Glutamatergic neuron (in vitro differentiated cells): ENCODE results near the gene EVI5. TPM values are rescaled to one million over a fixed set of nuclear protein-coding genes. Genes with fewer than 3 reads are reported as not detected.
"Not testable (repeated sequence)": the region's sequence is repeated elsewhere in the genome, so short reads cannot be mapped to it uniquely, and the experiment has no call there.

Experiments used
- DNase-seq: peaks from one replicate; pipeline ENCODE4 v3.0.0; 2022
- H3K27ac Mint-ChIP-seq: one replicate; pipeline ENCODE4 v1.8.0; 2020; ENCODE audit warnings: mild to moderate bottlenecking, mixed read lengths, inconsistent platforms; ENCODE audit not compliant: unreplicated experiment
- H3K27me3 Mint-ChIP-seq: one replicate; pipeline ENCODE4 v1.8.0; 2020; ENCODE audit warnings: mild to moderate bottlenecking, moderate library complexity, mixed read lengths, inconsistent platforms; ENCODE audit not compliant: unreplicated experiment
- H3K36me3 Mint-ChIP-seq: one replicate; pipeline ENCODE4 v1.8.0; 2020; ENCODE audit warnings: mild to moderate bottlenecking, mixed read lengths, inconsistent platforms; ENCODE audit not compliant: unreplicated experiment
- H3K4me1 Mint-ChIP-seq: one replicate; pipeline ENCODE4 v1.8.0; 2020; ENCODE audit warnings: mild to moderate bottlenecking, low read depth, mixed read lengths, inconsistent platforms; ENCODE audit not compliant: unreplicated experiment
- H3K4me3 Mint-ChIP-seq: one replicate; pipeline ENCODE4 v1.8.0; 2020; ENCODE audit warnings: mild to moderate bottlenecking, mixed read lengths, inconsistent platforms; ENCODE audit not compliant: unreplicated experiment
- H3K9me3 Mint-ChIP-seq: one replicate; pipeline ENCODE4 v1.8.0; 2020; ENCODE audit warnings: mild to moderate bottlenecking, moderate library complexity, mixed read lengths, inconsistent platforms; ENCODE audit not compliant: unreplicated experiment
- total RNA-seq: library from RNA; stranded (reverse); fragmentation: NEBNext Ultra II Directional; extraction: Animal tissue kit (Norgen Biotek cat#: 25700); gene quantifications from one replicate; pipeline ENCODE4 v1.2.1, GENCODE V29; 2021; ENCODE audit not compliant: unreplicated experiment
- TF ChIP-seq, protein P1 (sequence below): fragments of 200-600 bp; sonication (generic); IDR thresholded peaks from one replicate; pipeline ENCODE4 v1.5.0; 2021; ENCODE audit not compliant: partially characterized antibody, unreplicated experiment

EVI5 gene
- total RNA-seq, 1 donor from 2014 or later, result 19.5 TPM

DNA sequence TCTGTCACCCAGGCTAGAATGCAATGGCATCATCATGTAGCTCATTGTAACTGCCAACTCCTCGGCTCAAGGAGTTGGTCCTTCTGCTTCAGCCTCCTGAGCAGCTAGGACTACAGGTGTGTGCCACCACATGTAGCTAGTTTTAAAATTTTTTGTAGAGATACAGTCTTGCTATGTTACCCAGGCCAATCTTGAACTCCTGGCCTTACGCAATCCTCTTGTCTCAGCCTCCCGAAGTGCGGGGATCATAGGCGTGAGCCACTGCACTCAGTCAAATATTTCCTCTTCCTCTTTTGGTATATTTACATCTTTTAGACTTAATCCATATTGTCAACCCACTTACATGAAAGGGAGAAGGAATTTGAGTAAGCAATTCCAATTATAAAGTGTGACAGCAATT lies 121.1 kb downstream of the EVI5 start:
- no peak for DNase-seq
- Mint-ChIP-seq H3K36me3 (no peaks in the 10 kb centered on the region), H3K9me3 (no peaks in the 10 kb centered on the region), H3K4me1 (no peaks in the 10 kb centered on the region), H3K4me3 (no peak overlapping the region), H3K27ac (no peak overlapping the region), H3K27me3 (no peaks in the 10 kb centered on the region)
- TF ChIP-seq, protein P1, sequence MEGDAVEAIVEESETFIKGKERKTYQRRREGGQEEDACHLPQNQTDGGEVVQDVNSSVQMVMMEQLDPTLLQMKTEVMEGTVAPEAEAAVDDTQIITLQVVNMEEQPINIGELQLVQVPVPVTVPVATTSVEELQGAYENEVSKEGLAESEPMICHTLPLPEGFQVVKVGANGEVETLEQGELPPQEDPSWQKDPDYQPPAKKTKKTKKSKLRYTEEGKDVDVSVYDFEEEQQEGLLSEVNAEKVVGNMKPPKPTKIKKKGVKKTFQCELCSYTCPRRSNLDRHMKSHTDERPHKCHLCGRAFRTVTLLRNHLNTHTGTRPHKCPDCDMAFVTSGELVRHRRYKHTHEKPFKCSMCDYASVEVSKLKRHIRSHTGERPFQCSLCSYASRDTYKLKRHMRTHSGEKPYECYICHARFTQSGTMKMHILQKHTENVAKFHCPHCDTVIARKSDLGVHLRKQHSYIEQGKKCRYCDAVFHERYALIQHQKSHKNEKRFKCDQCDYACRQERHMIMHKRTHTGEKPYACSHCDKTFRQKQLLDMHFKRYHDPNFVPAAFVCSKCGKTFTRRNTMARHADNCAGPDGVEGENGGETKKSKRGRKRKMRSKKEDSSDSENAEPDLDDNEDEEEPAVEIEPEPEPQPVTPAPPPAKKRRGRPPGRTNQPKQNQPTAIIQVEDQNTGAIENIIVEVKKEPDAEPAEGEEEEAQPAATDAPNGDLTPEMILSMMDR, result no peak

DNA sequence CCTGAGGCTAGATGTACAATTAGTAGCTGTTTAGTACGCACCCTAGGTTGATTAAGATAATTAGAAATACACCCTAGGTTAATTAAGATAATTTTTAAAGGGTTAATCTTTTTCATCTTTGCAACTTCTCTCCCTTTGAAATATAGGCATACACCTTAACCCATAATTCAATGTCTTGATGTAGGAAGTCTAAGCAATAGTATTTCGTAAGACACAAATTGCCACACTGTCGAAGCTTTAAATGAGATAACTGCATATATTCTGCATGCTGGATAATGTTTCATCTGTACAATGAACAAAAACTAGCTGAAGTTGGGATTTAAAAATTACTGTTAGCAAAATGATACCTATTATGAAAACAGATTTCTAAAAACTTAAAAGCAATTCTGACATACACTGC lies 122.9 kb downstream of the EVI5 start:
- Mint-ChIP-seq H3K27ac (no peak overlapping the region), H3K4me1 (no peaks in the 10 kb centered on the region), H3K27me3 (no peaks in the 10 kb centered on the region), H3K4me3 (no peak overlapping the region), H3K36me3 (peaks cover 4% of the 10 kb centered on the region), H3K9me3 (no peaks in the 10 kb centered on the region)
- DNase-seq, result no peak
- TF ChIP-seq, protein P1, result no peak

DNA sequence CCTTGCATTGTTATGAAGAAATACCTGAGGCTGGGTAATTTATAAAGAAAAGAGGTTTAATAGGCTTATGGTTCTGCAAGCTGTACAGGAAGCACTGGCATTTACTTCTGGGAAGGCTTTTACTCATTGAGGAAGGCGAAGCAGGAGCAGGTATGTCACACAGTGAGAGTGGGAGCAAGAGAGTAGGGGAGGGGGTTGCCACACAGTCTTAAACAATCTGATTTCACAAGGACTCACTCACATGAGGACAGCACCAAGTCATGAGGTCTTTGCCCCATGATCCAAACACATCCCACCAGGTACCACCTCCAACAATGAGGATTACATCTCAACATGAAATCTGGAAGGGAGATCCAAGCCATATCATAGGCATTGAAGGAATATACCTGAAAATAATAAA lies 127.2 kb downstream of the EVI5 start:
- Mint-ChIP-seq H3K4me1 (no peaks in the 10 kb centered on the region), H3K27me3 (no peaks in the 10 kb centered on the region), H3K9me3 (peaks cover 9% of the 10 kb centered on the region), H3K36me3 (peaks cover 32% of the 10 kb centered on the region), H3K27ac (no peak overlapping the region), H3K4me3 (no peak overlapping the region)
- no peak for DNase-seq
- TF ChIP-seq, protein P1, result no peak

DNA sequence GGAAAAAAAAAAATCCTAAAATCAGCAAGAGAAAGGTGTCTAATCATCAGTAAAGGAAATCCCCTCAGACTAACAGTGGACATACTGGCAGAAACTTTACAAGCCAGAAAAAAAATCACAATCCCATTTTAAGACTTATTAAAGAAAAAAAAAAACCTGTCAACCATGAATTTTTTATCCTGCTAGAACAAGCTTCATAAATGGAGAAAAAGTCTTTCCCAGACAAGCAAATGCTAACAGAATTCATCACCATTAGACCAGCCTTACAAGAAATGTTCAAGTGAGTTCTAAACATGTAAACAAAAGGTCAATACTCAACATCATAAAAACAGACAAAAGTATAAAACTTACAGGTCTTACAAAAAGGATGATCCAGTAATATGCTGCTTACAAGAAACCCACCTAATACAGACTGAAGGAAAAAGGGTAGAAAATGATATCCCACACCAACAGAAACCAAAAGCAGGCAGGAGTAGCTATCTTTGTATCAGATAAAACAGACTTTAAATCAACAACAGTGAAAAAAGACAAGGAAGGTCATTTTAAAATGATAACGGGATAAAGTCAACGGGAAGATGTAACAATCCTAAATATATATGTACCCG lies 129.6 kb downstream of the EVI5 start:
- Mint-ChIP-seq H3K4me1 (no peaks in the 10 kb centered on the region), H3K4me3 (no peak overlapping the region), H3K27ac (no peak overlapping the region), H3K9me3 (peaks cover 10% of the 10 kb centered on the region), H3K36me3 (peaks cover 38% of the 10 kb centered on the region), H3K27me3 (no peaks in the 10 kb centered on the region)
- DNase-seq, result no peak
- TF ChIP-seq, protein P1, result no peak

DNA sequence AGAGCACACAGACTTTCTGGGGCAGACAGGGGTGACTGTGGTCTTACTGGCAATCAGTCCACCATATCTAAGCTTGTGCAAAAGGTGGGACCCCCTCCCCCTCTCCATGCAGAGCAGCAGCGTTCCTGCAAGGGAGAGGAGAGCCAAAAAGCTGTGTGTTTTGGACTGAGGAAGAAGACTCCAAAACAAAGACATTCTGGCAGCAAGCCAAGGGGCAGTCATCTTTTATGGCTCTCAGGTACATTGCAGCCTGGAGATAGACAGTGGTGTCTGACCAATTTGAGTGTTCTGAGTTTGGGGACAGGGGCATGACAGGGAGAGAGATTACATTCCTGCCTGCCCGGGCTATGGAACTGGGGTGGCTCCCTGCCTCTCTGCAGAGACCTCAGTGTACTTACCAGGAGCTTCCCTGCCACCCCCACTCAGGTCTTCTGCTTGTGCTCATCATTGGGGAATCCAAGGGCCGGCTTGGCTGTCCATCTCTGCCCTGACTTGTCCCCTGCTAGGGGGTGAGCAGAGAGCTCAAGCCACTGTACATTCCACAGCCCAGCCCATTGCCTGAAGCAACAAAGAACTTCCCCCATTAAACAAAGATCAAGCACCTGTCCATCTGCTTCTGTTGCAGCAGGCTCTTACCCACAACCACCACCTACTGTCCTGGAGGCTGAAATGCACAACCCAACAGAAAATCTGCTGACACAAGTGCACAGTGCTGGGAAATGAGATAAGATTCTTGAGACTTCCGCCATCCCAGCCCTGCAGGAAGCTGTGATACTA lies 131.1 kb downstream of the EVI5 start:
- Mint-ChIP-seq H3K36me3 (peaks cover 38% of the 10 kb centered on the region), H3K9me3 (peaks cover 10% of the 10 kb centered on the region), H3K27me3 (no peaks in the 10 kb centered on the region), H3K4me3 (no peak overlapping the region), H3K4me1 (no peaks in the 10 kb centered on the region), H3K27ac (no peak overlapping the region)
- TF ChIP-seq, protein P1, result no peak
- no peak for DNase-seq

DNA sequence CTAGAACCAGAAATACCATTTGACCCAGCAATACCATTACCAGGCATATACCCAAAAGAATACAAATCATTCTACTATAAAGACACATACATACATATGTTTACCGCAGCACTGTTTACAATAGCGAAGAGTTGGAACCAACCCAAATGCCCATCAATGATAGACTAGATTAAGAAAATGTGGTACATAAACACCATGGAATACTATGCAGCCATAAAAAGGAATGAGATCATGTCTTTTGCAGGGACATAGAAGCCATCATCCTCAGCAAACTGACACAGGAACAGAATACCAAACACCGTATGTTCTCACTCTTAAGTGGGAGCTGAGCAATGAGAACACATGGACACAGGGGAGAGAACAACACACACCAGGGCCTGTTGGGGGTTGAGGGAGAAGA lies 144.2 kb downstream of the EVI5 start:
- H3K27me3 Mint-ChIP-seq, DNase-seq, H3K9me3 Mint-ChIP-seq, H3K4me1 Mint-ChIP-seq, H3K4me3 Mint-ChIP-seq: not testable (repeated sequence)
- peak overlapping the region; percentile 21 for H3K27ac Mint-ChIP-seq
- H3K36me3 Mint-ChIP-seq, result peaks cover 11% of the 10 kb centered on the region
